ENCODE data around the gene MEGF6.

MEGF6 gene

GRCh38 chr1:3650248-3651025 lies 39.1 kb upstream of the MEGF6 start:
- TF ChIP-seq CTCF (IDR thresholded peaks at IDR 0.05; ENCODE audit: insufficient read depth, low read depth, low read length, missing control alignments) = no peak
- peak overlapping the region; percentile 79 for H3K4me3 ChIP-seq (ENCODE audit: low read depth, low read length)
- no peak for DNase-seq (ENCODE audit: low read depth)

DNA sequence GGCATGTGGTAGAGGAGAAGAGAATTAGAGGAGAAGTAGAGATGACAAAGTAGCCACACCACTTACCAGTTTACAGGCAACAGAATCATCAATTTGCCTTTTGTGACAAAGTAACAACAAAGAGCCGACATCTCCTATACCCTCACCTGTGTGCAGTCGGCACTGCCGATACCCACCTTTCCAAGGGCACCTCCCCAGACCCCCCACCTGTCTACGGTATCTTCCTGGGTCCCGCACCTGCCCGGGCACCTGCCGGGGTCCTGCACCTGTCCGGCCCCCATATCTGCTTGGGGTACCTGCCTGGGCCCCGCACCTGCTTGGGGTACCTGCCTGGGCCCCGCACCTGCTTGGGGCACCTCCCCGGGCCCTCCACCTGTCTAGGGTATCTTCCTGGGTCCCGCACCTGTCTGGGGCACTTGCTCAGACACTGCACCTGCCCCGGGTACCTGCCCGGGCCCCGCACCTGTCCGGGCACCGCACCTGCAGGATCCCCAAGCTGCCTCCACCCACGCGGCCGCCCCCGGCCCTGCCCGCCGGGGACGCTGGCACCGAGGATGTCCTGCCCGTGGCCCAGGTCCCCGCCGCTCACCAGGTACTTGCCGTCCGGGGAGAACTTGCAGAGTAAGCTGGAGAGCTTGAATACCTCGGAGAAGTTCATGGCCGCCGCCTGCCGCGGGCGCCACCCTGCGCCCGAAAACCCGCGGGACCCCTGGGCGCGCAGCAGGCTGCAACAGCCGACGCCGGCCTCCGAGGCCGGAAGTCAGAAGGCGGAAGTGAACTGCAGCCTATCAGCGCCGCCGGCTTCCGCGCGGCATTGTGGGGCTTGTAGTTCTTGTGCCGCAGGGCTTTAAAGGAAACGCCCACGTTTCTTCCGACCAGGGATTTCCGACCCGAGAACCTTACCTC lies 38.3 kb upstream of the MEGF6 start, which contains the start of gene WRAP73:
TSS of gene WRAP73 (minus strand) at position 762 of the 906 bp plus-strand sequence. CDS start at position 658, 104 bp downstream.
- DNase-seq (ENCODE audit: low read depth) = peak; percentile 97
- H3K4me3 ChIP-seq (ENCODE audit: low read depth, low read length) = peak within 1 kb of the TSS; percentile 91
- TF ChIP-seq CTCF (IDR thresholded peaks at IDR 0.05; ENCODE audit: insufficient read depth, low read depth, low read length, missing control alignments) = peak; percentile 35

DNA sequence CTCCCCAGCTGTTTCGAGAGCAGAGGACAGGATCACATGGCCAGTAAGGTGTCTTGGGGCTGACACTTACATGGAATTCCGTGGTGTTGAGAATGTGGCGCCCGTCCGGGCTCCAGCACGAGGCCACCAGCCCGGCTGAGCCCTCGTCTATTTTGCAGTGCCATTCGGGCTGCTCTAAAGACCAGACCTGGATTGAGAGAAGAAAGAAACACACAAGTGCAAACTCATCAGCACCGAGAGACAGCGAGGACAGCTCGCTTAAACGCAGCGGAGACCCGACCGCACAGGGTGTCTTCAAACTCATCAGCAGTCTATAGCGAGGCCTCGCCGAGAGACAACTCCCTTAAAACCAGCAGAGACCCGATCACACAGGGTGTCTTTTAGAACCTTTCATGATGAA lies 35.3 kb upstream of the MEGF6 start:
- DNase-seq (ENCODE audit: low read depth) = no peak
- no peak overlapping the region for H3K4me3 ChIP-seq (ENCODE audit: low read depth, low read length)
- TF ChIP-seq CTCF (IDR thresholded peaks at IDR 0.05; ENCODE audit: insufficient read depth, low read depth, low read length, missing control alignments) = no peak

DNA sequence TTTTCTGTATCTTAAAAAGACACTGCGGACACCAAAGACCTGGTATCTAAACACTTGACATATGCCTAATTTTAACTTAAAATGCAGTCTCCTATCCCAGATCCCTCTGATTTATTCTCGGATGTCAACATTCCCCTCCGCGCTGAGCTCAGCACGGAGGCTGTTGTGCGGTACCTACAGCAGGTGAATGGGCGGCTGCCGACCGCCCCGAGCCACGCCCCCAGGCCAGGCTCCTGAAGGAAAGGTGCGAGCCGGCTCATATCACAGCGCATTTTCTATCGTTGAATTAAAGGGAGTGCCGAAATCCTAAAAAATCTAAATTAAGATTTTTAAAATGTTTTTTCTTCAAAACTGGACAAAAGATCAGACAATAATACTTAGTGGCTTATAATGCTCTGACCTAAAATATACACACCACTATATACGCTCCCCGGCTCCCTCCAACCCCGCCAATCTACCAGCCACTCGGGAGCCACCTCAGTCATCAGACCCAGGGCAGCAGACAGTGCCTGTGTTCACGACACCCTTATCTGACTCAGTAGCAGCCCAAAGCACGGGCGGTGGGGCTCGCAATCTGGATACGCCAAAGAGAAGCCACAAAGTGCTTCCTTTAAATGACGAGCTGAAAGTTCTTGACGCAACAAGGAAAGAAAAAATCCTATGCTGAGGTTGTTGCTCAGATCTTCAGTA lies 34.5 kb upstream of the MEGF6 start:
- H3K4me3 ChIP-seq (ENCODE audit: low read depth, low read length) = no peak overlapping the region
- DNase-seq (ENCODE audit: low read depth) = no peak
- TF ChIP-seq CTCF (IDR thresholded peaks at IDR 0.05; ENCODE audit: insufficient read depth, low read depth, low read length, missing control alignments) = no peak

DNA sequence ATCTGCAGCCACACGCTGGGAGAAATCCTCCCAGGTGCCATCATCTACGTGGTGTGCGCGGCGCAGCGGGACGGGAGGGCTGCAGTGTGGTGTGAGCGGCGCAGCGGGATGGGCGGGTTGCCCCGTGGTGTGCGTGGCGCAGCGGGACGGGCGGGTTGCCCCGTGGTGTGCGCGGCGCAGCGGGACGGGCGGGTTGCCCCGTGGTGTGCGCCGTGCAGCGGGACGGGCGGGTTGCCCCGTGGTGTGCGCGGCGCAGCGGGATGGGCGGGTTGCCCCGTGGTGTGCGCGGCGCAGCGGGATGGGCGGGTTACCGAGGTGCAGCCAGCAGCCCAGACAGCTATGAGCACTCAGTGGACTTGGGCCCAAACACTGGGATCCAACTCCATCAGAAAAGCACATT lies 33.9 kb upstream of the MEGF6 start:
- TF ChIP-seq CTCF (IDR thresholded peaks at IDR 0.05; ENCODE audit: insufficient read depth, low read depth, low read length, missing control alignments) = no peak
- DNase-seq (ENCODE audit: low read depth) = no peak
- H3K4me3 ChIP-seq (ENCODE audit: low read depth, low read length) = no peak overlapping the region

- H3K4me3 ChIP-seq (ENCODE audit: low read depth, low read length) = no peak overlapping the region
- DNase-seq (ENCODE audit: low read depth) = no peak
- TF ChIP-seq CTCF (IDR thresholded peaks at IDR 0.05; ENCODE audit: insufficient read depth, low read depth, low read length, missing control alignments) = no peak
Measured at GRCh38 chr1:3644273-3644672, 33.0 kb upstream of the MEGF6 start.
